HG03280 (cell line): Measurements from ENCODE around the gene PLEK.
"Not testable (repeated sequence)": the region's sequence is repeated elsewhere in the genome, so short reads cannot be mapped to it uniquely, and the experiment has no call there.

Experiments used
- ATAC-seq: cut with Tn5 transposase; IDR thresholded peaks from one replicate; pipeline ENCODE4 v1.9.1; 2021; ENCODE audit warnings: mild to moderate bottlenecking, moderate library complexity; ENCODE audit not compliant: unreplicated experiment

Gene PLEK

GRCh38 chr2:68352651-68353391, 12.3 kb upstream of the PLEK start:
- no peak for ATAC-seq

GRCh38 chr2:68356599-68357239, 8.4 kb upstream of the PLEK start:
- no peak for ATAC-seq

GRCh38 chr2:68357605-68358337, 7.3 kb upstream of the PLEK start:
- ATAC-seq: peak; percentile 57

GRCh38 chr2:68359889-68360288, 5.2 kb upstream of the PLEK start:
- ATAC-seq: no peak

- ATAC-seq: peak; percentile 44
These were observed 3.0 kb upstream of the PLEK start for GRCh38 chr2:68362069-68362468.

- ATAC-seq: no peak
These were observed 2.3 kb upstream of the PLEK start for GRCh38 chr2:68362749-68363148.

GRCh38 chr2:68363721-68364120, 1.4 kb upstream of the PLEK start:
- no peak for ATAC-seq

- peak; percentile 43 for ATAC-seq
These were observed 1.0 kb downstream of the PLEK start for GRCh38 chr2:68366083-68366560.

GRCh38 chr2:68367953-68368653, 3.0 kb downstream of the PLEK start:
- ATAC-seq: no peak

- no peak for ATAC-seq
These were observed 3.7 kb downstream of the PLEK start for GRCh38 chr2:68368654-68369336.

- ATAC-seq: no peak
These were observed 4.3 kb downstream of the PLEK start for GRCh38 chr2:68369337-68369734.

- no peak for ATAC-seq
These were observed 6.1 kb downstream of the PLEK start for GRCh38 chr2:68371138-68371537.

GRCh38 chr2:68371581-68371980, 6.5 kb downstream of the PLEK start:
- ATAC-seq: no peak

GRCh38 chr2:68372485-68372884, 7.4 kb downstream of the PLEK start:
- no peak for ATAC-seq

GRCh38 chr2:68374184-68374583, 9.1 kb downstream of the PLEK start:
- no peak for ATAC-seq

GRCh38 chr2:68375582-68375981, 10.5 kb downstream of the PLEK start:
- ATAC-seq: no peak

GRCh38 chr2:68377137-68377780, 12.2 kb downstream of the PLEK start:
- ATAC-seq: no peak

- not testable (repeated sequence) for ATAC-seq
These were observed 13.7 kb downstream of the PLEK start for GRCh38 chr2:68378779-68379178.

GRCh38 chr2:68379184-68379708, 14.2 kb downstream of the PLEK start:
- peak; percentile 57 for ATAC-seq

- ATAC-seq: no peak
These were observed 18.7 kb downstream of the PLEK start for GRCh38 chr2:68383778-68384177.
